Adrenal gland (tissue), 5 donors: Measurements from ENCODE around the gene NUDT5.

Experiments used
- POLR2A ChIP-seq, 2 donors: fragments of 450-650 bp; IDR thresholded peaks; one replicate each; pipeline ENCODE4 v1.6.1; 2017; ENCODE audit warnings: antibody characterized with exemption in 2 of 2, mild to moderate bottlenecking in 2 of 2, moderate library complexity in 1 of 2
- TF ChIP-seq, protein P1 (sequence below), 6 experiments: fragments of 450-650 bp in 4 of 6; fragments of 200-600 bp in 2 of 6; sonication (generic) in 1 of 6; IDR thresholded peaks; 1 replicate in 5 of 6; 2 replicates in 1 of 6; pipeline versions ENCODE4 v1.5.1 to v1.8.0; 2016 to 2021; ENCODE audit warnings: antibody characterized with exemption in 6 of 6, mild to moderate bottlenecking in 2 of 6, moderate library complexity in 1 of 6
- donor health status: DM: no; HTN: no; CAD: no.

DNA sequence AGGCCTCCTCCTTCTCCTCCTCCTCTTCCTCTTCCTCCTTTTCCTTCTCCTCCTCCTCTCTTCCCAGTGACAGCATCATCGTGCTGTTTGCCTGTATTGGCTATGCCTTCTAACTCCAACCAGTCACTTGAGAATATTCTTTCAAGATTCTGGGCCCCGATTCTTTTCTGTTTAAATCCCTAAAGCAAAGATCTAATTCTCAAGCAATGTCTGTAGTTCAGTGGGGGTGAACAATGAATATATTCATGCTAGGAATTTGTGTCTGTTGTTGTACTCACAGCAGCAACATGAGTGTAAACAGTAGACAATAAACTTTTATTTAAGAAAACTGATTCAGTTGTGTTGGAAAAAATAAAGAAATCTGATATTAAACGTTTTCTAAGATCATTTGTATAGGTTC is 30.7 kb downstream of the NUDT5 start:
- TF ChIP-seq, protein P1, sequence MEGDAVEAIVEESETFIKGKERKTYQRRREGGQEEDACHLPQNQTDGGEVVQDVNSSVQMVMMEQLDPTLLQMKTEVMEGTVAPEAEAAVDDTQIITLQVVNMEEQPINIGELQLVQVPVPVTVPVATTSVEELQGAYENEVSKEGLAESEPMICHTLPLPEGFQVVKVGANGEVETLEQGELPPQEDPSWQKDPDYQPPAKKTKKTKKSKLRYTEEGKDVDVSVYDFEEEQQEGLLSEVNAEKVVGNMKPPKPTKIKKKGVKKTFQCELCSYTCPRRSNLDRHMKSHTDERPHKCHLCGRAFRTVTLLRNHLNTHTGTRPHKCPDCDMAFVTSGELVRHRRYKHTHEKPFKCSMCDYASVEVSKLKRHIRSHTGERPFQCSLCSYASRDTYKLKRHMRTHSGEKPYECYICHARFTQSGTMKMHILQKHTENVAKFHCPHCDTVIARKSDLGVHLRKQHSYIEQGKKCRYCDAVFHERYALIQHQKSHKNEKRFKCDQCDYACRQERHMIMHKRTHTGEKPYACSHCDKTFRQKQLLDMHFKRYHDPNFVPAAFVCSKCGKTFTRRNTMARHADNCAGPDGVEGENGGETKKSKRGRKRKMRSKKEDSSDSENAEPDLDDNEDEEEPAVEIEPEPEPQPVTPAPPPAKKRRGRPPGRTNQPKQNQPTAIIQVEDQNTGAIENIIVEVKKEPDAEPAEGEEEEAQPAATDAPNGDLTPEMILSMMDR (IDR thresholded peaks at IDR 0.05) = no peak
- TF ChIP-seq POLR2A (IDR thresholded peaks at IDR 0.05) = no peak
